HepG2 (cell line): ENCODE results near the gene PCIF1. TPM values are rescaled to one million over a fixed set of nuclear protein-coding genes. Genes with fewer than 3 reads are reported as not detected.

Experiments
- CENPX ChIP-seq: sonication (generic); formaldehyde crosslinking; IDR thresholded peaks from 2 replicates; pipeline ENCODE4 v1.9.0; 2021; ENCODE audit warnings: mild to moderate bottlenecking, missing genetic modification reagents, moderate library complexity
- FLYWCH1 ChIP-seq: sonication (generic); formaldehyde crosslinking; IDR thresholded peaks from 2 replicates; pipeline ENCODE4 v1.8.1; 2023; ENCODE audit warnings: mild to moderate bottlenecking, missing genetic modification reagents
- FOXM1 ChIP-seq: sonication (generic); formaldehyde crosslinking; IDR thresholded peaks from 2 replicates; pipeline ENCODE4 v1.5.0; 2020; ENCODE audit warnings: missing genetic modification reagents
- FOXP1 ChIP-seq, 2 experiments: fragments of 450-650 bp in 1 of 2; IDR thresholded peaks; 2 replicates each; pipeline ENCODE4 v1.6.1; 2017 to 2018; ENCODE audit warnings: antibody characterized with exemption in 1 of 2
- GFI1 ChIP-seq: sonication (generic); formaldehyde crosslinking; IDR thresholded peaks from 2 replicates; pipeline ENCODE4 v1.5.0; 2020; ENCODE audit warnings: missing genetic modification reagents, mild to moderate bottlenecking, borderline replicate concordance
- HIVEP1 ChIP-seq: sonication (generic); formaldehyde crosslinking; IDR thresholded peaks from 2 replicates; pipeline ENCODE4 v1.4.0; 2020; ENCODE audit warnings: mild to moderate bottlenecking, missing genetic modification reagents
- KLF13 ChIP-seq: sonication (generic); formaldehyde crosslinking; IDR thresholded peaks from 2 replicates; pipeline ENCODE4 v1.4.0; 2020; ENCODE audit warnings: mild to moderate bottlenecking, missing genetic modification reagents
- MXI1 ChIP-seq: IDR thresholded peaks from 3 replicates; pipeline ENCODE4 v1.6.1; 2012; ENCODE audit warnings: low read depth, low read length, inconsistent platforms, borderline replicate concordance
- NFKBIZ ChIP-seq: IDR thresholded peaks from 2 replicates; pipeline ENCODE4 v1.6.1; 2018; ENCODE audit warnings: missing genetic modification reagents, missing compliant biosample characterization
- SIN3A ChIP-seq: IDR thresholded peaks from 2 replicates; pipeline ENCODE4 v1.6.1; 2011; ENCODE audit warnings: low read depth, mild to moderate bottlenecking, control low read depth, low read length, borderline replicate concordance
- SIN3B ChIP-seq: fragments of 150-350 bp; IDR thresholded peaks from 2 replicates; pipeline ENCODE4 v1.6.1; 2014; ENCODE audit warnings: low read length
- ZFYVE20 ChIP-seq: sonication (generic); formaldehyde crosslinking; IDR thresholded peaks from 2 replicates; pipeline ENCODE4 v1.8.0; 2023; ENCODE audit warnings: low read depth, mild to moderate bottlenecking, moderate library complexity, missing genetic modification reagents, borderline replicate concordance
- ZNF256 ChIP-seq: sonication (generic); formaldehyde crosslinking; conservative IDR thresholded peaks from 2 replicates; pipeline ENCODE4 v1.4.0; 2020; ENCODE audit warnings: missing genetic modification reagents
- ZNF431 ChIP-seq: sonication (generic); formaldehyde crosslinking; IDR thresholded peaks from 2 replicates; pipeline ENCODE4 v1.9.0; 2022; ENCODE audit warnings: missing genetic modification reagents, low read depth, mild to moderate bottlenecking, borderline replicate concordance
- ZNF572 ChIP-seq: sonication (generic); formaldehyde crosslinking; IDR thresholded peaks from 2 replicates; pipeline ENCODE4 v1.5.1; 2020; ENCODE audit warnings: mild to moderate bottlenecking, missing genetic modification reagents
- ZNF737 ChIP-seq: sonication (generic); formaldehyde crosslinking; IDR thresholded peaks from 2 replicates; pipeline ENCODE4 v1.5.0; 2020; ENCODE audit warnings: missing genetic modification reagents, mild to moderate bottlenecking, borderline replicate concordance
- ZNF747 ChIP-seq: sonication (generic); formaldehyde crosslinking; IDR thresholded peaks from 2 replicates; pipeline ENCODE4 v1.8.1; 2023; ENCODE audit warnings: missing genetic modification reagents, mild to moderate bottlenecking, borderline replicate concordance
- ZNF891 ChIP-seq: sonication (generic); formaldehyde crosslinking; IDR thresholded peaks from 2 replicates; pipeline ENCODE4 v1.5.0; 2020; ENCODE audit warnings: mild to moderate bottlenecking, missing genetic modification reagents
- polyA plus RNA-seq, 8 experiments: library from polyadenylated mRNA; depleted of rRNA in 3 of 8; stranded (reverse) in 7 of 8; unstranded in 1 of 8; fragments of >200 nt; fragmentation: Illumina TruSeq in 4 of 8; extraction: Trizol in 4 of 8; gene quantifications; 2 replicates each; pipeline versions ENCODE4 v1.2.1 to v1.2.3, GENCODE V29; 2011 to 2016; ENCODE audit warnings: low read depth in 4 of 8, missing spikeins in 1 of 8, mixed read lengths in 1 of 8; ENCODE audit not compliant: insufficient read depth in 1 of 8
- total RNA-seq, 5 experiments: library from RNA; depleted of rRNA; stranded (reverse); fragments of >200 nt; fragmentation: Illumina TruSeq; extraction: Trizol; gene quantifications; 2 replicates each; pipeline ENCODE4 v1.2.3, GENCODE V29; 2016; ENCODE audit warnings: low read depth in 1 of 5
- TF ChIP-seq, protein P1 (sequence below): sonication (generic); formaldehyde crosslinking; IDR thresholded peaks from 2 replicates; pipeline ENCODE4 v1.8.1; 2023; ENCODE audit warnings: mild to moderate bottlenecking, inconsistent platforms, moderate library complexity, missing genetic modification reagents, borderline replicate concordance
- TF ChIP-seq, protein P2 (sequence below): sonication (generic); formaldehyde crosslinking; IDR thresholded peaks from 2 replicates; pipeline ENCODE4 v1.4.0; 2020; ENCODE audit warnings: low read depth, missing genetic modification reagents
- TF ChIP-seq, protein P3 (sequence below): IDR thresholded peaks from 2 replicates; pipeline ENCODE4 v1.6.1; 2018; ENCODE audit warnings: missing genetic modification reagents, mild to moderate bottlenecking, missing compliant biosample characterization
- TF ChIP-seq, protein P4 (sequence below): sonication (generic); formaldehyde crosslinking; IDR thresholded peaks from 2 replicates; pipeline ENCODE4 v1.4.0; 2020; ENCODE audit warnings: mild to moderate bottlenecking, missing genetic modification reagents

PCIF1 gene
- total and polyA plus RNA-seq, 2 of the 13 experiments (the other 11 are each of a cell fraction or from before 2014, with no cell fraction given) = 20.9 to 24.4 TPM

DNA sequence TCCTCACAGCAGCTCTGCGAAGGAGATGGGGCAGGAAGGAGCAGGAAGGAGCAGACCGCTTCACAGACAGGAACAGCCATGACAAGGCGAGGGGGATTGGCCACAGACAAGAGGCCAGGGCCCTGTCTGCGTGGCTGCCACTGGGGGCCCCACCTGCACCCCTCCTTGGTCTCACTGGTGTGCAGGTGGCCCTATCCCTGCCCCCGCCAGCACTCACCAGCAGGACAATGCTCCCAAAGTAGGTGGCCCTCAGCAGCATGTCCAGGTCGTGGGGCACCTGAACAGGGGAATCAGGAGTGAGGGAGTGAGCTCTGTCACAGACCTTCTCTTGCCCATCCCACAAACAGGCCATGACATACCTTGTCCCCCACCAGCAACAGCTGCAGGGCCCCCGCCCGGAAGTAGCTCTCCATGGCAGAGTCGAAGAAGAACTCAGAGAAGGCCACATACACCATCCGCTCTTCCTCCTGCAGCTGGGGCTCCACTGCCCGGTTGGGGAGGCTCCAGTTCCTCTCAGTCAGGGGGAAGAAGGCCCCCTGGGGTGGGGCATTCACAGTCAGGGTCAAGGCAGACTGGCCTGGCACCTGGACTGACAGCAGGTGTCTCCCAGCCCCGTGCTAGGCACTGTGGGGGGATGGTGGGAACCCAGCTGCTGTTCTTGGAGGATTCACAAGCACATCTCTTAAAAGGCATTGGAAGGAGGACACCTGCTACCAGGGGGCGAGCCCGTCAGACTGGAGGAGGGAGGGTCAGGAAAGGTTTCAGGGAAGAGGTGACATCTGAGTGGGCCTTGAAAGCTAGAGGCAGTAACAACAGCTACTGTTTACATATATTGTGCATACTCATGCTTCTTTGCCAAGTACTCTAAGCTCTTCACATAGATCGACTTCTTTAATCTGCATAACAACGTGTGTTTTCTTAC is 29.6 kb upstream of the PCIF1 start (continued):
- TF ChIP-seq NFKBIZ (CRISPR knock-in tag) = no peak
- no peak for TF ChIP-seq ZNF891
- TF ChIP-seq HIVEP1 (CRISPR knock-in tag) = 0 out of 2 replicates have a peak, but pooled peaks have one; percentile 52
- no peak for TF ChIP-seq CENPX (CRISPR knock-in tag)
- TF ChIP-seq FOXM1 (CRISPR knock-in tag) = no peak
- TF ChIP-seq MXI1 = no peak
- TF ChIP-seq ZNF256 (CRISPR knock-in tag) = no peak
- TF ChIP-seq, protein P1, sequence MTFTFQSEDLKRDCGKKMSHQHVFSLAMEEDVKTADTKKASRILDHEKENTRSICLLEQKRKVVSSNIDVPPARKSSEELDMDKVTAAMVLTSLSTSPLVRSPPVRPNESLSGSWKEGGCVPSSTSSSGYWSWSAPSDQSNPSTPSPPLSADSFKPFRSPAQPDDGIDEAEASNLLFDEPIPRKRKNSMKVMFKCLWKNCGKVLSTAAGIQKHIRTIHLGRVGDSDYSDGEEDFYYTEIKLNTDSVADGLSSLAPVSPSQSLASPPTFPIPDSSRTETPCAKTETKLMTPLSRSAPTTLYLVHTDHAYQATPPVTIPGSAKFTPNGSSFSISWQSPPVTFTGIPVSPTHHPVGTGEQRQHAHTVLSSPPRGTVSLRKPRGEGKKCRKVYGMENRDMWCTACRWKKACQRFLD (CRISPR knock-in tag) = peak; percentile 24; the same call in 1 of the 2 replicates
- no peak for TF ChIP-seq ZFYVE20
- TF ChIP-seq FLYWCH1 = no peak
- TF ChIP-seq, protein P2, sequence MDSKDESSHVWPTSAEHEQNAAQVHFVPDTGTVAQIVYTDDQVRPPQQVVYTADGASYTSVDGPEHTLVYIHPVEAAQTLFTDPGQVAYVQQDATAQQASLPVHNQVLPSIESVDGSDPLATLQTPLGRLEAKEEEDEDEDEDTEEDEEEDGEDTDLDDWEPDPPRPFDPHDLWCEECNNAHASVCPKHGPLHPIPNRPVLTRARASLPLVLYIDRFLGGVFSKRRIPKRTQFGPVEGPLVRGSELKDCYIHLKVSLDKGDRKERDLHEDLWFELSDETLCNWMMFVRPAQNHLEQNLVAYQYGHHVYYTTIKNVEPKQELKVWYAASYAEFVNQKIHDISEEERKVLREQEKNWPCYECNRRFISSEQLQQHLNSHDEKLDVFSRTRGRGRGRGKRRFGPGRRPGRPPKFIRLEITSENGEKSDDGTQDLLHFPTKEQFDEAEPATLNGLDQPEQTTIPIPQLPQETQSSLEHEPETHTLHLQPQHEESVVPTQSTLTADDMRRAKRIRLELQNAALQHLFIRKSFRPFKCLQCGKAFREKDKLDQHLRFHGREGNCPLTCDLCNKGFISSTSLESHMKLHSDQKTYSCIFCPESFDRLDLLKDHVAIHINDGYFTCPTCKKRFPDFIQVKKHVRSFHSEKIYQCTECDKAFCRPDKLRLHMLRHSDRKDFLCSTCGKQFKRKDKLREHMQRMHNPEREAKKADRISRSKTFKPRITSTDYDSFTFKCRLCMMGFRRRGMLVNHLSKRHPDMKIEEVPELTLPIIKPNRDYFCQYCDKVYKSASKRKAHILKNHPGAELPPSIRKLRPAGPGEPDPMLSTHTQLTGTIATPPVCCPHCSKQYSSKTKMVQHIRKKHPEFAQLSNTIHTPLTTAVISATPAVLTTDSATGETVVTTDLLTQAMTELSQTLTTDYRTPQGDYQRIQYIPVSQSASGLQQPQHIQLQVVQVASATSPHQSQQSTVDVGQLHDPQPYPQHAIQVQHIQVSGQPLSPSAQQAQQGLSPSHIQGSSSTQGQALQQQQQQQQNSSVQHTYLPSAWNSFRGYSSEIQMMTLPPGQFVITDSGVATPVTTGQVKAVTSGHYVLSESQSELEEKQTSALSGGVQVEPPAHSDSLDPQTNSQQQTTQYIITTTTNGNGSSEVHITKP (CRISPR knock-in tag) = 0 out of 2 replicates have a peak, but pooled peaks have one; percentile 12
- no peak for TF ChIP-seq ZNF431
- TF ChIP-seq ZNF737 (CRISPR knock-in tag) = no peak
- no peak for TF ChIP-seq FOXP1 (IDR thresholded peaks at IDR 0.05)
- no peak for TF ChIP-seq FOXP1 (CRISPR knock-in tag; IDR thresholded peaks at IDR 0.05)
- no peak for TF ChIP-seq ZNF572 (CRISPR knock-in tag)
- TF ChIP-seq SIN3B = no peak
- TF ChIP-seq ZNF747 (CRISPR knock-in tag) = no peak
- 0 out of 2 replicates have a peak, but pooled peaks have one; percentile 29 for TF ChIP-seq KLF13 (CRISPR knock-in tag)
- TF ChIP-seq, protein P3, sequence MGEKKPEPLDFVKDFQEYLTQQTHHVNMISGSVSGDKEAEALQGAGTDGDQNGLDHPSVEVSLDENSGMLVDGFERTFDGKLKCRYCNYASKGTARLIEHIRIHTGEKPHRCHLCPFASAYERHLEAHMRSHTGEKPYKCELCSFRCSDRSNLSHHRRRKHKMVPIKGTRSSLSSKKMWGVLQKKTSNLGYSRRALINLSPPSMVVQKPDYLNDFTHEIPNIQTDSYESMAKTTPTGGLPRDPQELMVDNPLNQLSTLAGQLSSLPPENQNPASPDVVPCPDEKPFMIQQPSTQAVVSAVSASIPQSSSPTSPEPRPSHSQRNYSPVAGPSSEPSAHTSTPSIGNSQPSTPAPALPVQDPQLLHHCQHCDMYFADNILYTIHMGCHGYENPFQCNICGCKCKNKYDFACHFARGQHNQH (CRISPR knock-in tag) = no peak
- TF ChIP-seq SIN3A = no peak
- 0 out of 2 replicates have a peak, but pooled peaks have one; percentile 6 for TF ChIP-seq GFI1
- TF ChIP-seq, protein P4, sequence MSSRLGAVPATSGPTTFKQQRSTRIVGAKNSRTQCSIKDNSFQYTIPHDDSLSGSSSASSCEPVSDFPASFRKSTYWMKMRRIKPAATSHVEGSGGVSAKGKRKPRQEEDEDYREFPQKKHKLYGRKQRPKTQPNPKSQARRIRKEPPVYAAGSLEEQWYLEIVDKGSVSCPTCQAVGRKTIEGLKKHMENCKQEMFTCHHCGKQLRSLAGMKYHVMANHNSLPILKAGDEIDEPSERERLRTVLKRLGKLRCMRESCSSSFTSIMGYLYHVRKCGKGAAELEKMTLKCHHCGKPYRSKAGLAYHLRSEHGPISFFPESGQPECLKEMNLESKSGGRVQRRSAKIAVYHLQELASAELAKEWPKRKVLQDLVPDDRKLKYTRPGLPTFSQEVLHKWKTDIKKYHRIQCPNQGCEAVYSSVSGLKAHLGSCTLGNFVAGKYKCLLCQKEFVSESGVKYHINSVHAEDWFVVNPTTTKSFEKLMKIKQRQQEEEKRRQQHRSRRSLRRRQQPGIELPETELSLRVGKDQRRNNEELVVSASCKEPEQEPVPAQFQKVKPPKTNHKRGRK = no peak
